HG03039 (cell line): ENCODE measurements around the gene PLAGL1.

ENCODE experiments used
- ATAC-seq: cut with Tn5 transposase; IDR thresholded peaks from one replicate; pipeline ENCODE4 v1.9.1; 2021; ENCODE audit warnings: mild to moderate bottlenecking, moderate library complexity; ENCODE audit not compliant: unreplicated experiment

PLAGL1 gene

DNA sequence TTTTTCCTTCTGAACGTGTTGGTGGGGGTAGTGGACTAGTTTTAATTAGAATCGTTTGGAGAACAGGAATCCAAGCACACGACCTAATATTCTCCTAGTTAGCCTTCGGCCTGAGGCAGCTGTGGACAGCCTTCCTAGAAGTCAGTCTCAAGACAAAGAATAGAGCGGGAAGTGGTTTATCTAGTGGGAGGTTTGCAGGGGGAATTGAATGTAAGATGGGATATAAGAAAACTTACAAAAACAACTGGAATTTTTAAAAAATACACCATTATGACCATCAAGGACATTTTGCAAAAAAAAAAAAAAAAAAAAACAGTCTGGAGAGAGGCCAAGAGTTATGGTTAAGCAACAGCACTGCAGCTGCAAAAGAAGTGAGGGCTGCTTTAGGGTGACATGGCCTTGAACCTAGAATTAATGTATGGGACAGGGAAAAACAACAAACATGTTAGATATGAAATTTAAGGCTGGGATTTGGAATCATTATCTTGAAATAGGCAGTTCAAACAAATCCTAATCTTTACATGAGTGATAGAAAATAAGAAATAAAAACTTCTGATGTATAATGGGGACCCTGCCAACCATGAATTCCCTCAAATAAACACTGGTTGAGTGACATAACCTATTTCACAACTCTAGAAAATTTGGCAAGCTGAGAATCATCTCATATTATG, 40.2 kb downstream of the PLAGL1 start:
- no peak for ATAC-seq

DNA sequence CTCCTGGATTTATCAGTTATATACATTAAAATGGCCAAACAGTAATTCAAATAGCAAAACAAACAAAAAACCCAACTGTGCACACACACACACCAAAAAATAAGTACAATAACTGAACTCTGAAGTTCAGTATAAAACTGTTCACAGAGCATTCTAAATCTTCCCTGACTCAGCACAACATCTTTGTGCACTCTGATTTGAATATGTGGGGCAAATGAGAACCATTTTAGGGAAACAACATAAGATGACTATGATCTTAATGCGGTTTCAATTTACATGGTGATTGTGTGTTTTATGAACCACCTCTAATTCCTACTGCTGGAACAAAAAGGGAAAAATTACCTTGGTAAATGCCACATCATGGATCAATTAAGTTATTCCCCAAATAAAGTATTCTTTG, 41.7 kb downstream of the PLAGL1 start:
- ATAC-seq = no peak

DNA sequence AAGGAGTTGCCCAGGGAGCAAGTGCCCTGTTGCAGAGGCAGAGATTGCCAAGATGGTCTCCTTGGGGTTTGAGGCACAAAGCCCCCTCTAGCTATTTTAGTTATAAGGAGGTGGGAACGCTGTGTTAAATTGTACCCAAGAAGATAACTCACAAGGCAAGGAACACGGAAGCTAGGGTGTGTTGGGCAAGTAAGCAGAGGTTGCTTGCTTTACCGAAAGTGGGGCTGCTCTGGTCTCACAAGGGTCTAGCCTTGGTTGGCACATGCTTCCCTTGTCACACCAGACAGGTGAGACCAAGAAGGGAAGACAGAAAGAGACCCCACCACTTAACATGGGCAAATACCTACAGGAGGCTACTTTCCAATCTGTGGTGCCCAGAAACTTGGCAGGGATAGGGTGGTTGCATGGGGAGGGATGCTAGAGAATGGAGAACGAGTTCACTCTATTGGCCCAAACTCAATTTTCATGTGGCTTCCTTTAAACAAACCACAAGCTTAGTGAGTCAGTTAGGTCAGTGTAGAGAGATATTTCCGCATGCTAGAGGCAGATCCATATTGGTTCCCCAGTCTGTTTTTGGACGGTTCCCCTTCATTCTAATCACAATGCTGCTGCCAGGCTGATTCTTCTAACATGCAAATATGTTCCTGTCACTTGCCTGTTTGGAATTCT, 42.4 kb downstream of the PLAGL1 start:
- ATAC-seq = no peak

DNA sequence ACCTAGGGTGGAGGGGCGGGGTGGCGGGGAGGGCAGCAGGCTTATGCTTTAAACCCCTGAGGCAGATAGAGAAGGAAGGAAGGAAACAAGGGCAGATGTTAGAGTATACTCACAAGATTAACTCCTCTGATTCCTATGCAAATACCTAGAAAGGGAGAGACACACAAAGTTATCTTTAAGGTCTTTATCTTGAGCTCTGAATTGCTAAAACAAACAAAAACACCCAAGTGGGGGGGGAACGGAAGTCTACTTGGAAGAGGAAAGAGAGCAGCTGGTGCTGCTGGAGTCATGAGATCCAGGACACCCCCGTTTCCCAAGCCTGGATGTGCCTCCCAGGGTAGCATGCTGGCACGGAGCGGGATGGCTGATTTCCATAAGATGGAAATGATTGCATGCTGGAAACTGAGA, 43.4 kb downstream of the PLAGL1 start:
- ATAC-seq = no peak

DNA sequence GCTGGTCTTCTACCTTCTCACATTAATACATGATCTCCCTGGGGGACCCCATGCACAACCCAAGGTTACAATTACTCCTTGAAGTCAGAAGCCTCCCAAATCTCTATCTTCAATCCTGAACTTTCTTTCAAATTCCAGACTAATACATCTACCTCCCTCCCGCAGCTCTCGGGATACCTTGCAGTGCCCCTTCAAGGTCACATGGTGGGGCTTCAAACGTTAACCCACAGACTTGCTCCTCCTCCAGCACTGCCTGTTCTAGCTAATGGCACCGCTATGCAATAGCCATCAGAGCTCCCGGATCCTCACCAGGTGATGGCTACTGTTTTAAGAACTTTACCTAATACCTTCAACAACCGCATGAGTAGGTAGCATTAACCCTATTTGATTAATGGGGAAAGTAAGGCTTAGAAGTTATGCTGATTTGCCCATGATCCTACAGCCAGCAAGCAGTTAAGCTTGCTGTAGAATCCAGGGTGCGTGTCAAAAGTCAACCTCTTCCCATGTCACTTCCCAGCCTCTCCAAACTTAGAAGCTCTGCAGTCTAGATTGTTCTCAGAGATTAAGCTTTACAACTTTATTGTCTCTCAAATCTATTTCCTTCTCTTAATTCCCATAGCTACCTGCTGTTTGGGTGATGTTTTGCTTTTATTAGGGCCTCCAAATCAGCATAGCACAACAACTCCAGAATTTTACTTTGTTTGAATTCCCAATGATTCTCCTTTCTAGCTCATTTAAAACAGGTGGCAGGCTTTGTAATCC, 44.7 kb downstream of the PLAGL1 start:
- ATAC-seq = no peak

DNA sequence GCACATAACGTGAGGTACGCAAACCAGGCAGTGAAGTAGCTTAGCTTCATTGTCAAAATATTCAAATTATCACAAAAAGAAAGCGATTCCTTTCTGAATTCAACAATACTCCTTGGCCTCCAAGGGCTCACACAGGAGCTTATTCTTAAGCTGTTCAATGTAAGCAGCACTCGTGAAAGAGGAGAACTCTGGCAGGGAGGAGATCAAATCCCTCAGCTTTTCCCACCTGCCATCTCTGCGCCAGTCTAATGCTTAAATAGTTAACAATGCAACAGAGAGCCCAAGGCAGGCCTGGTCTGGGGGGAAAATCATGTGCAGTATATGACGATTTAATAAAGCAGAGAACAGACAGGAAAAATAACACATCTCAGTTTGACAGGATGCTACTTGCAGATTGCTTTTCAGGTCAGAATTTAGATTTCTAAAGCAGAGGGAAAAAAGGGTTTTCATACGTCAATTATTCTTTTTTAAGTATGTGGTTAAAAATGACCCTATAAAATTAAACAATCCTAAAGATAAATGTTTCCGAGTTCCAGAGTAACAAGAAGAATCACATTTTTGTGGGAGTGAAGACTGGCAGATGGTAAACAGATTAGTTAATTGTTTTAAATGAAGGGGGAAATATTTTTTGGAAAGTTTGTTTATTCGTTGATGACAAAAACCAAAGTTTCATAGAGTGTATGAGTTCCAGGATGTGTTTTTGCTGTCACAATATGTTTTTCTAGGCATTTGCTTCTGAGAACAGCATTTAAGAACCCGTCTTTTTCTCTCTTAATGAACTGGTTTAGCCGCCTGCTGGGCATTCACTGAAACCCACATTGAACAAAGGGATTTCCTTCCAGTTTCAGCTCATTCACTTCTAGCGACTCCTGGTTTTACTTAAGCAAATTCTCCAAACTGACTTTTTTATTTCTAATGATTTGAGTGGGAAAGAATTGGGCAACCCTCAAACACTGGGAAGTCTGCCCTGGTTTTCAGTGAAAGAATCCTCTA, 45.9 kb downstream of the PLAGL1 start:
- ATAC-seq = no peak

DNA sequence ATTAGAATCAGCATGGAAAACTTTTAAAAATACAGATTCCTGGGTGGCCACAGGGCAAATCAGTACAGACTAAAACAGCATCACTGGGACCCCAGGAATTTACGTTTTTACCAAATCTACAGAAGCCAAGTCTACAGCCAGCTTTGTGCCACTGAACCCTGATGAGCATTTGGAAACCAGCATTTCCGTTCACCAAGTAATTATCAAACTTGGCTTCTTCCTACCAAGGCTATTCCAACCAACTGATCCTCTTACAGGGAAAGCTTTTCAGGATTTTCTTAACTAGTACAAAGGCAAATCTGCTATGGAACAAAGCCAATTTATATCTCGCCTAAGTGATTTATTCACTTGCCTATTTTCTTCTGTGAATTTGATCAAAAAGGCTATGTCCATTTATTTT, 47.0 kb downstream of the PLAGL1 start:
- no peak for ATAC-seq

DNA sequence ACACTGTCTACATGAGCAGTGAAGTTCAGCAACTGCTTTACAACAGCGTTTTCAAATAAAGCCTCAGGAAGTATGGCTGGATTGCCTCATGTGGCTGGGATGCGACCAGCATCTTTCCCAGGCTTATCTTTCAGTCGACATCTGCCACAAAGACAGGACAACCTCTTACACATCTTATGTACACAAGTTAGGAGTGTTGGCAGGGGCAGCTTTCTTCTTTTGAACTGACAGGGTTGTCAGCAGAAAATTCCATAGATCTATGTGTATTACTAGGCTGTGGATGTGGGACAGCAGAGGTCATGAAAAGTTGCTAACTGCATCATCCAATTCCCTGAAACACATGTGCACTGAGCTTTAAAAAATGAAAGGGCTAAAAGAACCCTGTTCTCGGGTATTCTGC, 48.1 kb downstream of the PLAGL1 start:
- no peak for ATAC-seq

DNA sequence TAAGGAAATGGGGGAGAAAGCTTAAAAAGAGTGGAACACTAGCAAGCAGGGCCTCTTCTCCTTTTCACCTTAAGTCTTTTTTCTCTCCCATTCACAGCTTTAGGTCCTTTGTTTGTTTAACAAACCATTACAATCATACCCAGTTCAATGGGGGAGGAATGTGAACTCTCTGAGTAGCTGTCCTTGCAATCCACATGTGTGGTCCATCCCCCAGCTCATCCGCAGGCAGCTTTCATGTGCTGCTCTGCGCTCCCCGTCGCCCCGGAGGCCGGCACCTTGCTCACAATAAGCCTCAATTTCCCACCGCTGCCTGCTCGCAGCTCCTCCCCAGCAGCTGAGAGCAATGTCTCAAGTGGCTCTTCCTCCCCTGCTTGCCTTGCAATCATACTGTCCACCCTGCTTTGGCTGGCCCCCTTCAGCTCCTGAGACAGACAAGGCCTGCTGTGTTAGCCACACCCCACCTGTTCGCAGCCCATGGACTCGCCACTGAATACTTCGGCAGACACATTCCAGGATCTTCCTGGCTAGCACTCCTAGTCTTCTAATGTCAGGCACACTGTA, 49.1 kb downstream of the PLAGL1 start:
- no peak for ATAC-seq

DNA sequence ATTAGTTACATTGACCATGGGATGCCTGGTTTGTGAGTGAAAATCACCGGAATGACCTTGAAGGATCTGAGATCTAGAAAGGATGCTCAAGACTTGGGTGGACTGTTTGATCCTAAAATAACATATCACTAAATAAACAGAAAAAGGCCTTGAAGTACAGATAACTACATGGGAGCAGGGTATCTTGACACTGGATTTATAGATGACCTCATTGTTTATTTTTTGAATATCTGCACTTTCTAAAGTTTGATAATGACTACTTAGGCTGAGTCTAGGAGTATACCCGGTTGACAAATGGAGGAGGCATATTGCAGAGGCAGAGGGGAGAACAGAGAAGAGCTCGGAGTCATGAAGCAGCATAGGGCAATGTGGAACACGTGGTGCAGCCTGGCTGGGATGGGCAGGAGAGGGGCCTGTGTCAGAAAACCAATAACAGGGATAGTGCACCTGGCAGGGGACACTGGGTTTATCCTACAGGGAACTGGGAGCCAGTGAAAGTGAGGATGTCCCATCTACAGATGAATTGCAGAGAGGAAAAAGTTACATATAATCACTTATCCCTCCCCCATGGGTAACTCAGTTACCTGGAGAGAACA, 50.3 kb downstream of the PLAGL1 start:
- no peak for ATAC-seq

DNA sequence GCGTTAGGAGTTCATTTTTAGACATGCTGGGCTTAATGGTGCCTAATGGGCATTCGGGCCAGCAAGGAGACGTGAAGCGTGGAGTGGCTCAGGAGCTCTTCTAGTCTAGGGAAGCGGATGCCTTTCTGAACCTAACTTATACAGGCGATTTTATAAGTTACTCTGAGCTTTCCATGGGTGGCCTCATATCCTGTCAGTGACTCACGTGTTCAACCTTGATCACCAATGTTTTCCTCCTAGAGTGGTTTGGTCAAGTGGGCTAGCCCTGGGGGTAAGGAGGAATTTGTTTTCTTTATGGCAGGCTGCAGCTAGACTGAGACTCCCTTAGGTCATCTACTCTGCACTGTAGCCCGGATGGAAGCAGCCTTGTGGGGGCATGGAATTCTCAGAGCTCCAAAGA, 52.1 kb downstream of the PLAGL1 start:
- no peak for ATAC-seq

DNA sequence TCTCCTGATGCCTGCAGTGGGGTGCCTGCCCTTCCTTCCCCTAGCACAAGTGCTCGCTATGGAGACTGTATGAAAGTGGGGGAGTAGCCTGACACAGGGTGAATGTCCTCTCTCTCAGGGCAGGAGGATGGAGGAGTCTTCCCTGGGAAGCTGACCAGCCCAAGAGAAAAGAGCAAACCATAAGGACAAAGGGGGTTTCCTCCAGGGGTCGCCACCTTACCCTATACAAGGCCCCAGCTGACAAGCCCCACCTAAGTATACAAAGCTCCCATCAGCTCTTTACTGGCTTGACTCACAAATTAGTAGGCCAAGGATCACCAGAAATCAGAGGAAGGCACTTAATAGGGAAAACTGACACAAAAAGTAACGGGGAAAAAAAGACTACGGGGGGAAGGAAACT, 54.1 kb downstream of the PLAGL1 start:
- ATAC-seq = no peak

DNA sequence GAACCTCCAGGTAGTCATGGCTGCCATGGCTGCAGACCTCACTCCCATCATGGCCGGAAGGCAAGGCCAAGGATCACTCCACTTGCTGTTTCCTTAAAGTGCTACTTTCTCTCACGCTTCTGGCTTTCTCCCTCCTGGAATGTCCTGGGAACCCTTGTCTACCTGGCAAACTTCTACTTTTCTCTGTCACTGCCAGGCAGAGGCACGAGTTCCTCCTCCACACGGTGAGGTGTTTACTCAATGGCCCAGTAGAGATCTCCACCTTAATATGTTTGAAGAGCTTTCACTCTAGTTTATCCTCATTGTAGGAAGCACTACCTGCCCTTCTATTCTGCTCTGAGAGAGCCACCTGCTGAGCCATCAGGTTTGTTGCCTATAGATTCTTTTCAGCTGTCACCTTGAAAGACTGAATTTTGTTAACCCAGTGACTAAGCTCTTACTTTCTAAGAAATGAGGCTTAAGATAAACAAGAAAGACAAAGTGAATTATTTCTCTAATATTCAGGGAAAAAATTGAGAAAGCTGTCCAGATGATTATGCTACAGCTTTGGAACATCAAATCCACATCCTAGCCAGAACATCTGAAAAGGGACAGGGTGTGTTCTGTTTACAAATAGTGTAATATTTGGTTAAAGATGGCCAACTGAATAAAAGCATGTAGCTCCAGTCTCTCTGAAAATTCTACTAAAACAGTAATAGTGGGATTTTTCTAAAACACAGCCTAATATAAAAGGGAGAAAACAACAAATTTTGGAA, 54.9 kb downstream of the PLAGL1 start:
- no peak for ATAC-seq

DNA sequence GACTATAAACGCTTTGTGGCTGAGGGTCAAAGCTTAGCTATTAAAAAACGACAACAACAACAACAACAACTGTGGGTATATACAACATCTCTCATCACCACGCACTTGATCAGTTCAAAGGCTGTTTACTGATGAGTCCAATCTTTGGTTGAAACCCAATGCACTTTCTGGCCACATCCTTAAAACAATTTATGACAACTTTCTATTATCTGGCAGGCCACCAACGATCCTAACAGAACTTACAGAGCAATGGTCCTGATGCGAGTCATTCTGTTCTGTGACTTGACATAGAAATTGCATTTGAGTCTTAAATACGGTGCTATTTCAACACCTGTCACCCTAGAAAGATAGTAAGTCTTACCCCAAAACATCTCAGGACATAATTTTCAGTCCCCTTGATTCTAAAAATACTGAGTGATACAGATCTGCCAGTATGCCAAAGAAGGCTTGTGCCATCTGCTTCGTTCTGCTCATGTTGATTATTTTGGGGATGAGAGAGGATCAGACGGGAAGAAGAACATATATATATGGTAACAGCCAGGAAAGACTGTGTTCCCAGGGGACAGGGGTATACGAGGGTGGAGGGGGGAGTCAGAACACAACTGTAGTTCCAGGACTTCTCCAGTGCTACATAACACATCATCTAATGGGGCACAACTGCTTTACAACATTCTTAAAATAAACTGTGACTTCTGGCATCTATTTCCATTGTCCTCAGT, 55.8 kb downstream of the PLAGL1 start:
- ATAC-seq = no peak

DNA sequence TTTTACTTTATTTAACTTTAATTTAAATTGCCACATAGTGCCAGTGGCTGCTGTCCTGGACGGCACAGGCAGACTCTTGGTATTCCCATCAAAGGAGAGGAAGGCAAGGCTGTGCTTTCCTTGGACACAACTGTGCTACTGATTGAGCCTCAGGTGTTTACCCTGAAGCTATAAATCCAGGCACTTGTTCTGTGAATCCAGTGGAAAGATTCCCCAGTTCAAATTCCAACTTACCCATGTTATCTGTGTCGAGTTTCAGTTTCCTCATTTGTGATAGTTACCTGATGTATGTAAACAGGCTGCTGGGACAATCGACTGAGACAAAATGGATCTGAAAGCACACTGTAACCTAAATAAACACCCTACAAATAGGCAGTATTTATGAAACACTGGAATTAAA, 57.2 kb downstream of the PLAGL1 start:
- ATAC-seq = no peak

DNA sequence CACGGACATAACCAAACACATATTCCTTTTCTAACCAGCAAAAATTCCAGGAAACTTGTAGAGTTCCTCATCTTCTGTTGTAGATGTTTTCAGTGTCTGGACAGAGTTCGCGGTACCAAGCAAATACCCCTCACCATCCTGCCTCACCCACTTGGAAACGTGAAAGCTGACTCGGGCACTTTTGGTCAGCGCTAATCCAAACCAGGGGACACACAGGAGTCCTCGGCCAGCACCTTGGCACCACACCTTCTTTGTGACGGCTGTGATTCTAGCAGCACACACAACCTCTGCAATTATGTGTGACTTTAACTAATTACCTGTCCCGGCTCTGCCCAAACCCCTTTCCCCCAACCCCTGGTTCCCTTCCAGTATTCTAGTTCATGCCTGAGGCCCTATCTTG, 58.1 kb downstream of the PLAGL1 start:
- ATAC-seq = no peak

DNA sequence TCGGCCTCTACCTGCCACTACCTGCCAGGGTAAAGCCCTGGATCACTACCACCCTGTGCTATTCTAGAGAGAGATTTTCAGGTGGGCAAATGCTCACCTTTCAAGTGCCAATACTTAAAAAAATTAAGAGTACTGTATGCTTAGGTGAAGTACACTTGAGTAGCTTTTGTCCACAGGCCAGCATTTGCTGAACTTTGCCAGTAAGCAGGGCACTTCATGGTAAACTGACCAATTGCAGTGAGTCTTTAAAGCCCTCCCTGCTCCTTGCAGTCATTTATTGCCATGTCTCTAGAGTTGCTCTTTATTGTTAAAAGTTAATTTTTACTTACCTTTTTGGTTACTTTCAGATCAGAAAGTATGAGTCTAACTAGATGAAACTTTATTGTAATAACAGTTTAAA, 58.5 kb downstream of the PLAGL1 start:
- no peak for ATAC-seq

DNA sequence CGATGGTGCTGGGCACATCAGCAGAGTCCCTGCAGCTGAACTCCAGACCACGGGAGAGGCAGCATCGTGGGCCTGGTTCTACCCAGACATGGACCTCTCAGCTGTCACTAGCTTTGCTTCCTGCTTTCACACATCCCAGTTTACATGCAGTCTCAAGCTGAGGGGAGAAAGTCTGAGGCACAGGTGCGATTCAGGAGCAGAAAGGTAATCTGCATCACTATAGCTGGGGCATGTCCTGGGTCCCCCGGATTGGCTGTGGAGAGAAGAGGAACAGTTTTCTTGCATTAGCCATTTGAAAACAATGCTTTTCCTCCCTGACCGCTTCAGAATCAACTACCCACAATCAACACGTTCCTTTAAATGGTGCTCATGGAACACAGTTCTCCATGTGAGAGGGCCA, 59.9 kb downstream of the PLAGL1 start:
- ATAC-seq = no peak
